Activated CD8-positive, alpha-beta memory T cell treated with anti-CD3 and anti-CD28 coated beads for 36 hours (primary cell): ENCODE results near the gene SH2D7. TPM values are rescaled to one million over a fixed set of nuclear protein-coding genes. Genes with fewer than 3 reads are reported as not detected.

Source experiments
- CTCF ChIA-PET: fragments of 350-600 bp; sonication (Branson Sonifier 250); formaldehyde crosslinking; loops from one replicate; lab custom pipeline; 2021; ENCODE audit warnings: antibody characterized with exemption; lab: Charles Lee
- POLR2A ChIA-PET: fragments of 350-600 bp; sonication (Branson Sonifier 250); formaldehyde crosslinking; loops from one replicate; lab custom pipeline; 2021; ENCODE audit warnings: antibody characterized with exemption; lab: Charles Lee
- total RNA-seq, 2 experiments: library from RNA; stranded (reverse); gene quantifications; one replicate each; pipeline ENCODE4 v1.2.3, GENCODE V29; 2021

SH2D7 gene
- total RNA-seq, 2 experiments from 2014 or later = not detected

- POLR2A ChIA-PET = interaction anchor here (1.3 kb wide), 1 partner anchor 32 kb away, joined by 3 read pairs; no protein-coding TSS in a partner anchor
- CTCF ChIA-PET = interaction anchor here (1.0 to 6.5 kb wide), 3 partner anchors 22 to 37 kb away, joined by 3 to 58 read pairs (median 4); no protein-coding TSS in a partner anchor
These were observed 21.0 kb upstream of the SH2D7 start for GRCh38 chr15:78071383-78071782.

GRCh38 chr15:78072080-78072892 is 20.1 kb upstream of the SH2D7 start:
- ChIA-PET CTCF (interaction anchor here (1.0 to 6.5 kb wide), 4 partner anchors 23 to 113 kb away, joined by 3 to 58 read pairs (median 6); no protein-coding TSS in a partner anchor), POLR2A (interaction anchor here (1.3 kb wide), 1 partner anchor 31 kb away, joined by 3 read pairs; no protein-coding TSS in a partner anchor)

GRCh38 chr15:78073046-78073787 is 19.1 kb upstream of the SH2D7 start:
- ChIA-PET POLR2A (interaction anchor here (0.7 kb wide), 1 partner anchor 734 kb away, joined by 3 read pairs; no protein-coding TSS in a partner anchor), CTCF (interaction anchor here (1.0 to 6.5 kb wide), 5 partner anchors 19 to 114 kb away, joined by 3 to 58 read pairs (median 5); no protein-coding TSS in a partner anchor)

- POLR2A ChIA-PET = interaction anchor here (0.7 to 1.2 kb wide), 2 partner anchors 15 to 26 kb away, joined by 3 read pairs; no protein-coding TSS in a partner anchor
- CTCF ChIA-PET = interaction anchor here (0.6 to 1.4 kb wide), 6 partner anchors 25 to 1151 kb away, joined by 3 to 7 read pairs (median 4); no protein-coding TSS in a partner anchor
These were observed 16.7 kb upstream of the SH2D7 start for GRCh38 chr15:78075490-78076230.

DNA sequence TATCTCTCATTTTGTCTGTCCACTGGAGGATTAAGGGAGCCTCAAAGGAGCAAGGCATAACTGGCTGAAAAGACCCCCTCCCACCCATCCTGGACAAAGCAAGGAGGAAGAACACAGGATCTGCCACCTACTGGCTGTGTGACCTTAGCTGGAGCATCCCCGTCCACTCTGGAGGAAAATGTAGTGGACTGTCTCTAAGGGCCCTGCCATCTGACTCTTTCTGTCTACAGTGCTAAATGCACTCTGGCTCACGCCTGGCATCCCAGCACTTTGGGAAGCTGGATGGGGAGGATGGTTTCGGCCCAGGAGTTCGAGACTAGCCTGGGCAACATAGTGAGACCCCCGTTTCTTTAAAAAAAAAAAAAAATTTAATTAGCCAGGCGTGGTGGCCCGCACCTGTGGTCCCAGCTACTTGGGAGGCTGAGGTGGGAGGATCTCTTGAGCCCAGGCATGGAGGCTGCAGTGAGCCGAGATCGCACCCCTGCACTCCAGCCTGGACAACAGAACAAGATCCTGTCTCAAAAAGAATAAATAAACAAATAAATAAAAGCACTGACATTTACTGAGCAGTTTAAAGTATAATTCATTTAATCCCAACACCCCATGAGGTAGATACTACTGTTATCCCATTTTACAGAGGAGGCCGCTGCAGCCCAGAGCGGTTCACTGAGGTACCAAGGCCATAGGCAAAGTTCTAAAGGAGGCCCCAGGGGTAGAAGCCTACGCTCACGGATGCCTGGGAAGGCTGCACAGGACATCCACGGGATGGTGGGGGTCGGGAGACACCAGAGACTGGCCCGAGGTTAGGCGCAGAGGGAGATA is 15.9 kb upstream of the SH2D7 start:
- POLR2A ChIA-PET = interaction anchor here (0.7 to 1.0 kb wide), 2 partner anchors 9 to 26 kb away, joined by 3 to 7 read pairs; no protein-coding TSS in a partner anchor
- CTCF ChIA-PET = interaction anchor here (0.6 to 2.2 kb wide), 8 partner anchors 26 to 58 kb away, joined by 3 to 7 read pairs (median 4); no protein-coding TSS in a partner anchor

- ChIA-PET CTCF (interaction anchor here (1.1 to 2.2 kb wide), 4 partner anchors 25 to 118 kb away, joined by 3 to 5 read pairs (median 4); no protein-coding TSS in a partner anchor), POLR2A (interaction anchor here (0.7 to 1.0 kb wide), 3 partner anchors 10 to 30 kb away, joined by 3 to 7 read pairs (median 3); no protein-coding TSS in a partner anchor)
These were observed 15.1 kb upstream of the SH2D7 start, which contains the start of gene TBC1D2B for GRCh38 chr15:78077053-78077870. Gene TBC1D2B, minus strand, starts transcription at chr15:78077711. Its CDS starts 59 bp downstream, at chr15:78077652.

DNA sequence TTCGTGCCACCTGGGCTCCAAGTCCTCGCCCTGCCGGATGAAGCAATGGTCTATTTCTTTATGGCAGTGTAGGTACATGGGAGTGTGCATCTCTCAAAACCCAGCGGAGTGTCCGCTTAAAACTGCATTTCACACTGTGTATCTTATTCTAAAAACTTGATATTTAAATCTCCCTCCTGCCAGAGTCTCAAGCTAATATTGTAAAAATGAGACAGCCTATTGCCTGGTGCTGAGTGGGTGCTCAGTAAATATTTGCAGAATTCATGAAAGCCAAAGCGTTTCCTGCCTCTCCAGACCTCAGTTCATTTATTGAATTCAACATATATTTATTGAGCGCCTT is 14.5 kb upstream of the SH2D7 start:
- ChIA-PET POLR2A (interaction anchor here (1.0 kb wide), 2 partner anchors 10 to 31 kb away, joined by 3 read pairs; no protein-coding TSS in a partner anchor), CTCF (interaction anchor here (0.8 to 2.2 kb wide), 5 partner anchors 9 to 119 kb away, joined by 3 to 5 read pairs (median 4); no protein-coding TSS in a partner anchor)

- CTCF ChIA-PET = interaction anchor here (0.9 to 1.6 kb wide), 4 partner anchors 28 to 120 kb away, joined by 3 read pairs; no protein-coding TSS in a partner anchor
- POLR2A ChIA-PET = no interaction called here
These were observed 12.9 kb upstream of the SH2D7 start for GRCh38 chr15:78079298-78080087.

DNA sequence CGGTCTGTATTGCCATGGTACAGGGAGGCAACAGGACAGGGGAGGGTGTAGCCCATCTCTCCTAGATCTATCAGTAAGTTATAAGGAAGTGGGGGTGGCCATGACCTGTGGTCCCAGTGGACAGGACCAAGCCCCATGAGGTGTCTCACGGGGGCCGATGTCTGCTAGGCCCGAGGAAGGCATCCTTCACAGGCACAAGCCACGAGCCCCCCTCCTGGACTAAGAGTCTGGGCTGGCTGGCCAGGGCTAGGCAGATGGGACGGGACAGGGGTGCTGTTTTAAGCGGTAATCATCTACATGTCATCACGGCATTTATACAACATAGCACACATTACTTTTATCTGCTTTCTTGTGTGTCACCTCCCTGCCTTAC is 12.3 kb upstream of the SH2D7 start:
- ChIA-PET CTCF (interaction anchor here (0.9 to 1.6 kb wide), 4 partner anchors 28 to 121 kb away, joined by 3 read pairs; no protein-coding TSS in a partner anchor), POLR2A (no interaction called here)

GRCh38 chr15:78082106-78082742 is 10.1 kb upstream of the SH2D7 start:
- POLR2A ChIA-PET = interaction anchor here (1.4 kb wide), 1 partner anchor 12 kb away, joined by 6 read pairs; no protein-coding TSS in a partner anchor
- CTCF ChIA-PET = interaction anchor here (1.1 to 1.5 kb wide), 2 partner anchors 26 to 33 kb away, joined by 3 to 9 read pairs; no protein-coding TSS in a partner anchor

GRCh38 chr15:78082743-78083110 is 9.6 kb upstream of the SH2D7 start:
- ChIA-PET CTCF (interaction anchor here (1.1 to 1.5 kb wide), 2 partner anchors 25 to 33 kb away, joined by 3 to 9 read pairs; no protein-coding TSS in a partner anchor), POLR2A (interaction anchor here (1.4 kb wide), 1 partner anchor 13 kb away, joined by 6 read pairs; no protein-coding TSS in a partner anchor)

- ChIA-PET CTCF (interaction anchor here (1.5 kb wide), 1 partner anchor 25 kb away, joined by 9 read pairs; no protein-coding TSS in a partner anchor), POLR2A (interaction anchor here (1.4 kb wide), 1 partner anchor 13 kb away, joined by 6 read pairs; no protein-coding TSS in a partner anchor)
These were observed 9.2 kb upstream of the SH2D7 start for GRCh38 chr15:78083186-78083585.

- ChIA-PET POLR2A (no interaction called here), CTCF (no interaction called here)
These were observed 8.5 kb upstream of the SH2D7 start for GRCh38 chr15:78083687-78084448.

- ChIA-PET CTCF (no interaction called here), POLR2A (no interaction called here)
These were observed 8.0 kb upstream of the SH2D7 start for GRCh38 chr15:78084449-78084750.
